ENCODE data around the gene CENPS. TPM values are rescaled to one million over a fixed set of nuclear protein-coding genes. Genes with fewer than 3 reads are reported as not detected.

CENPS gene
- total RNA-seq, 1 donor, result 17.4 TPM

DNA sequence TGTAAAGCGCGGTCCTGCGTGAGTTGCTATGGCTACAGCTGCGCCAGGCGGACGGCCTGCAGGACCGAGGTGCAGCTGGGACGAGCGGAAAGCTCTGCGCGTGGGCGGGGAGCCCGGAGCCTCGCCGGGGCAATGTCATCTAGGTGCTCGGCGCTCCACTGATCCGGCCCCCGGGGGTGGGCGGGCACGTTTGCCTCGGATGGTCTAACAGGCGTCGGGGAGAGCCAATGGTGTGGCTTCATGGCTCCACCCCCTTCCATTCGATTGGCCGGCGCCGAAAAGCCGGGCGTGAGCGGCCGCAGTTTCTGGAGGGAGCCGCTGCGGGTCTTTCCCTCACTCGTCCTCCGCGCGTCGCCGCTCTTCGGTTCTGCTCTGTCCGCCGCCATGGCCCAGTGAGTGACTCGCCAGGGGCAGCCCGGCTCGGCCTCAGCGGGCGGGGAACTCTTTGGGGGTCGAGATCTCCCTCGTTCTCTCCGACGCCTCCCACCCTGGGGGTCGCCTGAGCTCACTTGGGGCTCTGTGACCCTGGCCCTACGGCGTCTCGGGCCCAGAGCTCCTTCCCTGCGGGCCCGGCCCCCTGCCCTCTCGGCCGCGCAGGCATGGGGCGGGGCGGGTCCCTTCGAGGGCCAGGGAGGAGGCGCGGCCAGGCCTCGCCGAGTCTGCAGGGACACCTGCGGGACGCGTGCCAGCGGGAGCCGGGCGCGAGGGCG, 31.3 kb upstream of the CENPS start, which contains the start of gene PGD:
Gene PGD, plus strand, starts transcription at position 331 of the 710 bp plus-strand sequence. Its CDS starts 54 bp downstream, at position 385.
- H3K4me3 ChIP-seq (ENCODE audit: insufficient read depth, low read length), result peak within 1 kb of the TSS; percentile 98
- peak within 1 kb of the TSS; percentile 76 for H3K27ac ChIP-seq (ENCODE audit: low read depth, low read length)
- DNase-seq (ENCODE audit: insufficient read length, low spot score, missing footprints), result peak; percentile 100
- H2AFZ ChIP-seq (ENCODE audit: low read length), result peak within 1 kb of the TSS; percentile 96
- no peaks in the 10 kb centered on the region for H3K27me3 ChIP-seq (ENCODE audit: insufficient read depth, low read length)
- no peaks in the 10 kb centered on the region for H3K9me3 ChIP-seq (ENCODE audit: low read depth, low read length)
- TF ChIP-seq, protein P1, sequence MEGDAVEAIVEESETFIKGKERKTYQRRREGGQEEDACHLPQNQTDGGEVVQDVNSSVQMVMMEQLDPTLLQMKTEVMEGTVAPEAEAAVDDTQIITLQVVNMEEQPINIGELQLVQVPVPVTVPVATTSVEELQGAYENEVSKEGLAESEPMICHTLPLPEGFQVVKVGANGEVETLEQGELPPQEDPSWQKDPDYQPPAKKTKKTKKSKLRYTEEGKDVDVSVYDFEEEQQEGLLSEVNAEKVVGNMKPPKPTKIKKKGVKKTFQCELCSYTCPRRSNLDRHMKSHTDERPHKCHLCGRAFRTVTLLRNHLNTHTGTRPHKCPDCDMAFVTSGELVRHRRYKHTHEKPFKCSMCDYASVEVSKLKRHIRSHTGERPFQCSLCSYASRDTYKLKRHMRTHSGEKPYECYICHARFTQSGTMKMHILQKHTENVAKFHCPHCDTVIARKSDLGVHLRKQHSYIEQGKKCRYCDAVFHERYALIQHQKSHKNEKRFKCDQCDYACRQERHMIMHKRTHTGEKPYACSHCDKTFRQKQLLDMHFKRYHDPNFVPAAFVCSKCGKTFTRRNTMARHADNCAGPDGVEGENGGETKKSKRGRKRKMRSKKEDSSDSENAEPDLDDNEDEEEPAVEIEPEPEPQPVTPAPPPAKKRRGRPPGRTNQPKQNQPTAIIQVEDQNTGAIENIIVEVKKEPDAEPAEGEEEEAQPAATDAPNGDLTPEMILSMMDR (IDR thresholded peaks at IDR 0.05; ENCODE audit: extremely low read depth, low read depth, low read length), result no peak
- H3K79me2 ChIP-seq (ENCODE audit: insufficient read depth, low read length), result peaks cover 27% of the 10 kb centered on the region
- peaks cover 7% of the 10 kb centered on the region for H3K36me3 ChIP-seq (ENCODE audit: insufficient read depth, low read length)
- H3K4me1 ChIP-seq (ENCODE audit: insufficient read depth, low read length), result peaks cover 24% of the 10 kb centered on the region
- H3K4me2 ChIP-seq (ENCODE audit: insufficient read depth, low read length), result peak within 1 kb of the TSS; percentile 95
- H4K20me1 ChIP-seq (ENCODE audit: insufficient read depth, low read length), result peaks cover 7% of the 10 kb centered on the region

- H3K27ac ChIP-seq (ENCODE audit: low read depth, low read length), result peak overlapping the region; percentile 76
- H4K20me1 ChIP-seq (ENCODE audit: insufficient read depth, low read length), result peaks cover 7% of the 10 kb centered on the region
- peak overlapping the region; percentile 98 for H3K4me3 ChIP-seq (ENCODE audit: insufficient read depth, low read length)
- no peaks in the 10 kb centered on the region for H3K9me3 ChIP-seq (ENCODE audit: low read depth, low read length)
- H2AFZ ChIP-seq (ENCODE audit: low read length), result peak overlapping the region; percentile 76
- peaks cover 28% of the 10 kb centered on the region for H3K79me2 ChIP-seq (ENCODE audit: insufficient read depth, low read length)
- TF ChIP-seq, protein P1 (IDR thresholded peaks at IDR 0.05; ENCODE audit: extremely low read depth, low read depth, low read length), result no peak
- H3K4me2 ChIP-seq (ENCODE audit: insufficient read depth, low read length), result peak overlapping the region; percentile 95
- DNase-seq (ENCODE audit: insufficient read length, low spot score, missing footprints), result peak; percentile 90
- peaks cover 13% of the 10 kb centered on the region for H3K36me3 ChIP-seq (ENCODE audit: insufficient read depth, low read length)
- peaks cover 29% of the 10 kb centered on the region for H3K4me1 ChIP-seq (ENCODE audit: insufficient read depth, low read length)
- H3K27me3 ChIP-seq (ENCODE audit: insufficient read depth, low read length), result no peaks in the 10 kb centered on the region
These were observed 30.7 kb upstream of the CENPS start for GRCh38 chr1:10399444-10399941.

DNA sequence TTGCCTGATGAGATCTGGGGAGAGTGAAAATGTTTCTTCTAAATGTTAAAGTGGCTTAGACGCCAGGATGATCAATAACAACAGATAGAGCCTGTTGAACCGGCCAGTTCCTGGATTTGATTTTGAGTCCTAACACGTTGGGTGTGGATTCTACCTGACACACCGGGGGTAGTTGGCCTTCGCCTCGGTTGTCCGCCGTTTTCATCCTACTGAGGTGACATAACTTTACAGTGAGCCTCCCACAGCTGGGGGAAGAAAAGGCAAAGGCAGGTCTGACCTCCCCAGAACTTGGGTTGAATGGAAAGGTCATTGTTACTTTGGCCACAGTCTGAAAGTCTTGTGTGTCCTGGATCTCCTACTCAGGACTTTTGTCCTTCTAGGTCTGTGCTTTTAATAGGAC, 30.2 kb upstream of the CENPS start:
- H3K27ac ChIP-seq (ENCODE audit: low read depth, low read length), result peak overlapping the region; percentile 76

DNA sequence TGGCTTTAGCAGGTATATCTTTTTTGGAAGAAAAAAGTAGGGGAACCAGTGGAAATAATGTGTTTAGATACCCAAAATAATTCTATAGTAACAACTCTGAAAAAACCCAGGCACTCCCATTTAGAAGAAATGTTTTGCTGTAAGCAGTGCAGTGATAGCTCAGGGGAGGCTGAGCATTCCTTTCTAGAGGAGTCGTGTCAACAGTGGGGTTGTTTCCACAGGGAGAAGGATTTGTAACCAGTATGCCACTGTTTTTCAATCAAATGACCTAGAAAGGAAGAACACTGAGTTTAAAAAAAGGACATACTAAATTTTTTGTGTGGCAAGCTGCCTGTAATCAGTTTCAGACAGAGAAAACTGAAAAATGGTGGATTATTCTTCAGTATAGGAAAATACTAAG, 29.0 kb upstream of the CENPS start:
- no peak overlapping the region for H2AFZ ChIP-seq (ENCODE audit: low read length)
- DNase-seq (ENCODE audit: insufficient read length, low spot score, missing footprints), result no peak
- no peaks in the 10 kb centered on the region for H3K27me3 ChIP-seq (ENCODE audit: insufficient read depth, low read length)
- TF ChIP-seq, protein P1 (IDR thresholded peaks at IDR 0.05; ENCODE audit: extremely low read depth, low read depth, low read length), result no peak
- H3K4me2 ChIP-seq (ENCODE audit: insufficient read depth, low read length), result no peak overlapping the region
- H3K4me3 ChIP-seq (ENCODE audit: insufficient read depth, low read length), result no peak overlapping the region
- H3K79me2 ChIP-seq (ENCODE audit: insufficient read depth, low read length), result peaks cover 30% of the 10 kb centered on the region
- peaks cover 7% of the 10 kb centered on the region for H4K20me1 ChIP-seq (ENCODE audit: insufficient read depth, low read length)
- H3K9me3 ChIP-seq (ENCODE audit: low read depth, low read length), result no peaks in the 10 kb centered on the region
- H3K4me1 ChIP-seq (ENCODE audit: insufficient read depth, low read length), result peaks cover 29% of the 10 kb centered on the region
- H3K27ac ChIP-seq (ENCODE audit: low read depth, low read length), result no peak overlapping the region
- peaks cover 28% of the 10 kb centered on the region for H3K36me3 ChIP-seq (ENCODE audit: insufficient read depth, low read length)

More for the DNA sequence above, 30.2 kb upstream of the CENPS start:
- peaks cover 18% of the 10 kb centered on the region for H3K36me3 ChIP-seq (ENCODE audit: insufficient read depth, low read length)
- H3K79me2 ChIP-seq (ENCODE audit: insufficient read depth, low read length), result peaks cover 30% of the 10 kb centered on the region
- DNase-seq (ENCODE audit: insufficient read length, low spot score, missing footprints), result no peak
- H2AFZ ChIP-seq (ENCODE audit: low read length), result peak overlapping the region; percentile 64
- H3K4me3 ChIP-seq (ENCODE audit: insufficient read depth, low read length), result peak overlapping the region; percentile 98
- peaks cover 7% of the 10 kb centered on the region for H4K20me1 ChIP-seq (ENCODE audit: insufficient read depth, low read length)
- peaks cover 29% of the 10 kb centered on the region for H3K4me1 ChIP-seq (ENCODE audit: insufficient read depth, low read length)
- peak overlapping the region; percentile 95 for H3K4me2 ChIP-seq (ENCODE audit: insufficient read depth, low read length)
- H3K9me3 ChIP-seq (ENCODE audit: low read depth, low read length), result no peaks in the 10 kb centered on the region
- TF ChIP-seq, protein P1 (IDR thresholded peaks at IDR 0.05; ENCODE audit: extremely low read depth, low read depth, low read length), result no peak
- H3K27me3 ChIP-seq (ENCODE audit: insufficient read depth, low read length), result no peaks in the 10 kb centered on the region

Measured in osteoblast (primary cell).